HG03097 (cell line): ENCODE data around the gene PGAP1.

Source experiments
- ATAC-seq: cut with Tn5 transposase; IDR thresholded peaks from one replicate; pipeline ENCODE4 v1.9.1; 2021; ENCODE audit not compliant: unreplicated experiment, low FRiP score

Gene PGAP1

GRCh38 chr2:196926562-196927375 lies at the start of gene PGAP1:
PGAP1 (minus strand) TSS chr2:196926707; CDS start chr2:196926616, 91 bp downstream.
- peak; percentile 90 for ATAC-seq

- no peak for ATAC-seq
These were observed 48.5 kb upstream of the PGAP1 start for GRCh38 chr2:196974970-196975369.

- no peak for ATAC-seq
These were observed 45.2 kb upstream of the PGAP1 start for GRCh38 chr2:196971574-196972279.

DNA sequence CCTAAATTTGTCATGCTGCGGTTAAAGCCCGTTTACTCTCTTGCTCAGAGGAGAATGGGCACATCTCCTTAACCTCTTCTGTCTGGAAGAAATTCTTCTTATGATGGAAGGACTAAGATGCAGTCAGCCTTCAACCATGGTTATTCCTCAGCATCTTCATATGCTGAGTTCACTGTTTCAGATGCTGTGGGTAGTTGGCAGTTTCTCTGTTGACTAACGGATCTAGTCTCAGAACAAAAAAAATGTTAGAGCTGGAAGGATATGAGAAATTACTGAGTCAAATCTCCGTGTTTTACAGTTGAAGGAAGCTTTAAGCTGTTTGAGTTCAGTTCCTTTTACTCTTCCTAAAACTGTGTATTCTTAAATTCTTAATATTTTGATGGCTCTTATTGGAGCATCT lies 43.6 kb upstream of the PGAP1 start:
- ATAC-seq, result no peak

DNA sequence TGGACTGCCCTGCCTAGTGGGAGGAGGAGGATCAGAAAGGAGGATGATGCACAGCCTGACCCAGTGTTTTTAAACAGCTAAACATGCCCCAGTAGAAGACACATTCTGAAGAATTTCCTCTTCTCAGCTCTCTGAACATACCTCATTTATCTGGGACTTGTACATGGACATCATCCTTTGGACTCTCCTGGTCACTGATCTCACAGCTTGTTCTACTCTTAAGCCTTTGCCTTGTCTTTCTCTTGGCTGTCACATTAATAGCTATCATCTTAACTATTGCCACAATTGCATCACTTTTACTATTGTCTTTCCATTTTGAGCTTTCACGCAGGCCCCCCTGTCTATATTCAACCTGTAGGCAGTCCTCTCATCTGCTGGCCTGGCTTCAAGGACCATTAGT lies 42.0 kb upstream of the PGAP1 start:
- no peak for ATAC-seq

GRCh38 chr2:196967775-196968174 lies 41.3 kb upstream of the PGAP1 start:
- no peak for ATAC-seq

DNA sequence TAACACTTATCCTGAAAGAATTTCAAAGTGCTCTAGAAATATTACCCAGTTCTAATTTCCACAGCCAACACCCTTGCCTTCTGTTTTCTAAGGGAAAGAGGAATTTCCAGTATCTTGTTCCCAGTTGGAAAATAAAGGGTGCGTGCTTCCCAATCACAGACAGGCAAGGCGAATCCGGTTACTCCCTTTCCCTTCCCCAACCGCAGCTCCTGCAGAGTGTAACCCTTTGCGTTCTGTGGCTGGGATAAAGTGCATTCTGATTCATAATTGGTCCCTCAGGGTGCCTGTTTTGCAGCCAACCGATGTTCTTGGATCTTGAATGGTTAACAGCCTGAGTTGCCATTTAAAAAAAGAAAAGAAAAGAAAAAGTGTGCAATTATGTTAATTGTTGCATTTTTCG lies 40.6 kb upstream of the PGAP1 start:
- no peak for ATAC-seq

DNA sequence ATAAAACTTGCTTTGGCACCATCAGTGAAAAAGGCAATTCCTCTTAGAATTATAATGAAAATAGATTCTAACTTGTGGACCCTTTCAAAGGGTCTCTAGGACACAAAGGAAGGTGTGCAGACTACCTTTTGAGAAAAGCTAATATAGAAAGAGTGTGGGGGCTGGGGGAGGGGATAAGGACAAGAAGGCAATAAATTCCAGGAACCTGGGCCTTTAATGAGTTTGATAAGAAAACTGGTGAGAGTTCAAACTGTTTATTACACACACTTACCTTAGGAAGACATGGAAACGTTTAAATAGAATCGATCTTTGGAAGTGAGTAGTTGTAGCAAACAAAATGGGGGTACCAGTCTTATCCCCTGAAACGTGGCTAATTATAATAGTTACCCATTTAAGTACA lies 39.6 kb upstream of the PGAP1 start:
- no peak for ATAC-seq

DNA sequence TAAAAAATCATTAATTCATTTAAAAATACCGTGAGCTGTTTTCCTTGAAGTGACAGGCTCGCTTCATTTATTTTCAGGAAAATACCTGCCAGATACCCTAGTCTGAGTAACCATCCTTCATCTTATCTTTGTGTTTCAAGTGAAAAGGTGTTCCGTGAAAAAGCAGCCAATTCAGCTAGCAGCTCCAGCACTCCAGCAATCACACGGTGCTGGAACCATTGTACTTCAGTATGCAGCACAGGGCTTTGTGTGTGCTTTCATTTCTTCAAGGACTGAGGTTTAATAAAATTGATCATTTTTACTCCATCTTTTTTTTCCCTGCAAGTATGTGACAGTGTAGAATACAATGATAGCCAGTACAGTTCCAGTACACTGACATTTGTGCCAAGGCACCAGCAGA lies 39.1 kb upstream of the PGAP1 start:
- no peak for ATAC-seq

GRCh38 chr2:196963961-196964360 lies 37.5 kb upstream of the PGAP1 start:
- ATAC-seq, result no peak

- ATAC-seq, result no peak
These were observed 36.5 kb upstream of the PGAP1 start for GRCh38 chr2:196963043-196963442.

GRCh38 chr2:196962325-196962724 lies 35.8 kb upstream of the PGAP1 start:
- peak; percentile 16 for ATAC-seq

GRCh38 chr2:196961889-196962288 lies 35.4 kb upstream of the PGAP1 start:
- ATAC-seq, result peak; percentile 97

- ATAC-seq, result no peak
These were observed 33.3 kb upstream of the PGAP1 start for GRCh38 chr2:196959734-196960338.

DNA sequence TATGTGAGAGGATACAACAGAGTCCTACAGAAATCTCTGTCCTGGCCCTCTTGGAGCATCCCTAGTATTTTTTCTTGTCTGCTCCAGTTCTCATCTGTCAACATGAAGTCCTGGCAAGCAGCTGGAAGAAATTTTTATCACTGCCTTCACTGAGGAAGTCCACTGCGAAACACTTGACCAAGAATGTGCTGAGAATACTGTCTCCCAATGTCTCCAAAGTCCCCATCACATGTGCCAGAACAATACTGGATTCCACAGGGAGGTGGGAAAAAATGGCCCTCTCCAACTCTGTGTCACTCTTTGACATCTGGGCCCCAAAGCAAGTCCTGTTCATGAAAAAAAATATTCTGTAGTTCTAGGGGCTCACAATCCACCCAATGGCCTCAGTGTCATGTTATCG lies 32.8 kb upstream of the PGAP1 start:
- no peak for ATAC-seq

- no peak for ATAC-seq
These were observed 31.5 kb upstream of the PGAP1 start for GRCh38 chr2:196957881-196958525.

DNA sequence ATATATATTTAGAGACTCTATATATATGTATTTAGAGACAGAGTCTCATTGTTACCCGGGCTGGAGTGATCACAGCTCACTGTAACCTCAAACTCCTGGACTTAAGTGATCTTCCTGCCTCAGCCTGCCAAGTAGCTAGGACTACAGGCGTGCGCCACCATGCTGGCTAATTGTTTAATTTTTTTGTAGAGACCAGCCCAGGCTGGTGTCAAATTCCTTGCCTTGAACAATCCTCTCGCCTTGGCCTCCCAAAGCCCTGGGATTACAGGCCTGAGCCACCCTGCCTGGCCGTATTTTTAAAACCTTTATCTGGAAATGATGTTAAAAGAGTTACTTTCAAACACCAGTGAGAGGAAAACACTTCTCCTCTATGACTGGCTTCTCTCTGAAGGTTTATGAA lies 30.9 kb upstream of the PGAP1 start:
- no peak for ATAC-seq

DNA sequence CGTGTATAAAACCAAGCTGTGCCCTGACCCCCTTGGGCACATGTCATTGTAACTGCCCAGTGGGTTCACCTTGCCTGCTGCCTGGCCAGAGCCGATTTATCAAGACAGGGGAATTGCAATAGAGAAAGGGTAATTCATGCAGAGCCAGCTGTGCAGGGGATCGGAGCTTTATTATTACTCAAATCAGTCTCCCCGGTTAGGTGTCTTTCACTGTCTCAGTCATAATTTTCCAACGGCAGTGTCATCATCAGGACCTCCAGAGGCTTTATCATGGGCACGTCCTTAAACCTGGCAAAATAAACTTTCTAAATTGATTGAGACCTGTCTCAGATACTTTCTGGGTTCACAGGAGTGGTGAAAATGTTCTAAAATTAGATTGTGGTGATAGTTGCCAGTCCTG lies 29.6 kb upstream of the PGAP1 start:
- no peak for ATAC-seq

GRCh38 chr2:196955036-196955435 lies 28.5 kb upstream of the PGAP1 start:
- no peak for ATAC-seq

- no peak for ATAC-seq
These were observed 27.5 kb upstream of the PGAP1 start for GRCh38 chr2:196954001-196954400.

DNA sequence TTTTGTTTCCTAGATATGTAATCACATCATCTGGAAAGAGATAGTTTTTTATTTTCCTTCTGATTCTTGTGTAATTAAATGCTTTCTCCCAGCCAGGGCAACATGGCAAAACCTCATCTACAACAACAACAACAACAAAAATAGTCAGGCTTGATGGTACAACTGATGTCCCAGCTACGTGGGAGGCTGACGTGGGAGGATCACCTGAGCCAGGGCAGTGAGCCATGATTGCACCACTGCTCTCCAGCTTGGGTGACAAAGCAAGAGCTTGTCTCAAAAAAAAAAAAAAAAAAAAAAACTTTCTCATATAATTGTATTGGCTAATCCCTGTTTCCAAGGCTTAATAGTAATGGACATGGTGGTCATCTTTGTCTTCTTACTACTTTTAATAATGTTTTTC lies 26.4 kb upstream of the PGAP1 start:
- no peak for ATAC-seq
